AG10803 (cell line): Measurements from ENCODE around the gene MAST2.

Experiments
- DNase-seq: peaks from one replicate; pipeline ENCODE4 v3.0.0; 2010; ENCODE audit warnings: low read depth
- H3K4me3 ChIP-seq: 2 replicates; pipeline ENCODE4 v1.5.1; 2011; ENCODE audit warnings: mild to moderate bottlenecking, low read length, control low read depth
- CTCF ChIP-seq: conservative IDR thresholded peaks from 2 replicates; pipeline ENCODE4 v1.5.1; 2011; ENCODE audit warnings: mild to moderate bottlenecking, low read length, control low read depth, inconsistent platforms

Gene MAST2

DNA sequence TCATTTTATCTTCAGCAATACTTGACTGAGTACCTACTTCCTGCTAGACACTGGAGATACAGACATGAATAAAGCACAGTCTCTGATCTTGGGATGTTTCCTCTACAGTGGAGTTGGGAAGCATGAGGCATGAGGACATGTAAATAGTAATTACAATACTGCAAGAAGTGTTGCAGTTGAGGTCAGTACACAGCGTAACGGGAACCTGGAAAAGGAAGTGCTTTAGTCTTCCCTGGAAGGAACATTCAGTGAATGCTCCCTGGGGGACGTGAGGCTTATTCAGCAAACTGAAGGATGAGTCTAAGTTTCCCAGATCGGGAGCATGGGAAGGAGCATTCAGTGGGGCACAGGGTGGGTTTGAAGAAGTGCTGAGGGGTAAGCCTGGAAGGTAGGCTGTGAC lies 216.6 kb downstream of the MAST2 start:
- no peak overlapping the region for H3K4me3 ChIP-seq
- no peak for DNase-seq
- TF ChIP-seq CTCF, result no peak

DNA sequence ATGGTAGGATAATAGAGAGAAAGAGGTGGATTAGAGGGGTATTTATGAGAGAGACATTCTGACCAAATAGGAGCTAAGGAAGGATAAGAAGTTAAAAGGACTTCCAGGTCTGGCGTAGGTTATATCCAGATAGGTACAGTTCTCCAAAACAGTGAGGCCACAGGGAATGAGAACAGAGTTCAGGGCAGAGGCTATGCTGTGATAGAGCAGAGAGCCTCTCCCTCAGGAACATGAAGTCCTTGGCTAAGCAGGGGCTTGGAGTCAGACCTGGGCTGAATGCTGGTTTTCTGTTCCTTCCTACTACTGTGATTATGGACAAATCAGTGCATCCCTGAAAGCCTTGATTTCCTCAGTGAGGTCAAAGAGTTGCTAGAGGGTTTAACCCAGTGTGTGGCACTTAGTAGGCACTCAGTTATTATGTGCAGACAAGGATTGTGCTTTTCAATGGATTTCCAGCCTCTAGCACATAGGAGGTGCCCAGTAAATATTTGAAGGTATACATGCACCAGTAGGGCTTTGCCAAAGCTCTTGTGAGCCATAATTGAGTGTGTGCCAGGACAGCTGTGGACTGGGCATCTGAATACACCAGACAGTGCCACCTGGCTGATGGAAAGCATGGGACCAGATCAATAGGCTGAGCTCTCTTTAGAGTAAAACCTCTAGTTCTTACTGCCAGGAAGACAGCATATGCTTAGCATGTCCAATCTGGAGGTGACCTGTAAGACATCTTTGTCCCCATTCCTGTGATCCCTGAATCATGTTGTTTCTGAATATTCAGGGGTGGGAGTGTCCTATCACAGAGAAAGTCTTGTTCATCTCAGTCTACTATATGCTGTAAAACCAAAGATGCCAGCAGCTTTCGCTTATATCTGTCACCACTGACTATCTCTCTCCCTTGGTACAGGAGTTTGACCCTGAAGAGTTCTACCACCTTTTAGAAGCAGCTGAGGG lies 217.9 kb downstream of the MAST2 start:
- no peak overlapping the region for H3K4me3 ChIP-seq
- no peak for TF ChIP-seq CTCF
- no peak for DNase-seq

GRCh38 chr1:46026531-46026930 lies 223.1 kb downstream of the MAST2 start:
- DNase-seq, result no peak
- no peak overlapping the region for H3K4me3 ChIP-seq
- TF ChIP-seq CTCF, result no peak

DNA sequence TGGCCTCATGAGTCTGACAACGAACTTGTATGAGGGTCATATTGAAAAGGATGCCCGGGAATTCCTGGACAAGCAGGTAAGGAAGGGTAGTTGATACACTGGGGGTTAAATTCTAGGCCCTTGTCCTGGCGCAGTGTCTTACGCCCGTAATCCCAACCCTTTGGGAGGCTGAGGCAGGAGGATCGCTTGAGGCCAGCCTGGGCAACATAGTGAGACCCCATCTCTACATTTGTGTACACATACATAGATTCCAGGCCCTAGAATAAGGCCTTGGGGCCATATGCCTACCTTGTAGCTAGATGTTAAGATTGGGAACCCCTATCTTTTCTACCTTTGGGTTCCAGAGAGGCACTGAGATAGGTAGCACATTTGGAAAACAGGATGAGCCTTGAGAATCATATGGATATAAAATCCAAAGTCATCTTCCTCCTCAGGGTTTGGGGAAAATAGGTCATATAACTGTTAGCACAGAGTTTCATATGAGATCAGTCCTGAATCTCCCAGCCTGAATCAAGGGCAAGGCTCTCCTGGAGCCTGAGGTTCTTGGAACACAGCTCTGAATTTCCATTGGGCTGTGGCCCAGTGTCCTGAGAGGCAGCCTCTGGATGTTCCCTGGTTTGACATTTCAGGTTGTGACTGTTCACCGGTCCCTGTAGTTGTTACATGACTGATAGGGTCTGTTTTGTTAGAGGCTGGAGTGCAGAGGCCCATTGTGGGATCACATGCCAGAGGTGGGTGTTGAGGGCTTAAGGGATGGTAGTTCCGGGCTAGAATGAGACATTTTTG lies 224.6 kb downstream of the MAST2 start:
- no peak for TF ChIP-seq CTCF
- DNase-seq, result no peak
- H3K4me3 ChIP-seq, result no peak overlapping the region

DNA sequence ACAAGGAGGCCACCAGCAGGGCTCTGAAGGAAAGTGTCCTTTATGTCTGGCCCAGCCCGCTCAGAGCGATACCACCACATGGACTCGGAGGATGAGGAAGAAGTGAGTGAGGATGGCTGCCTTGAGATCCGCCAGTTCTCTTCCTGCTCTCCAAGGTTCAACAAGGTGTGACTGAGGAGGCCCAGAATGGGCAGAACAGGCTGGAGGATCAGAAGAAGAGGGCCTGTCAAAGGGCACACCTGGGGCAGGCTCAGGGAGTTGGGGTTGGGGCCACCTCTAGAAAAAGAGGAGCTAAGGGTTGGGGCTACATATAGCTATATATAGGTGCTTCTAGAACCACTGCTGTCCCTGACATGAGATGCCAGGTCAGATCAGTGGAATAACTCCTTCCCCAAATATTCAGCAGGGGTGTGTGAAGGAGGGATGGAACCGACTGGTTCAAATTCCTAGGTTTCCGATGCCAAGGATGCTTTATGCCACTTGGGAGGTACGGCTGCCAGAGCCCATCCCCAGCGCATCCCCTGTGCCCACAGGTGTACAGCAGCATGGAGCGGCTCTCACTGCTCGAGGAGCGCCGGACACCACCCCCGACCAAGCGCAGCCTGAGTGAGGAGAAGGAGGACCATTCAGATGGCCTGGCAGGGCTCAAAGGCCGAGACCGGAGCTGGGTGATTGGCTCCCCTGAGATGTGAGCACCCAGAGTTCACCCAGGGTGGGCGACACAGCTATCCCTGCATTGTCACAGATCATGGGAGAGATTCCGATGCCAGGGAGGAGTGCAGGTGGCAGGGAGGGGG lies 226.9 kb downstream of the MAST2 start:
- DNase-seq, result no peak
- no peak for TF ChIP-seq CTCF
- no peak overlapping the region for H3K4me3 ChIP-seq

GRCh38 chr1:46030876-46031660 lies 227.7 kb downstream of the MAST2 start:
- no peak for TF ChIP-seq CTCF
- no peak for DNase-seq
- H3K4me3 ChIP-seq, result no peak overlapping the region
